Measurements from ENCODE around the gene KRT14. TPM values are rescaled to one million over a fixed set of nuclear protein-coding genes. Genes with fewer than 3 reads are reported as not detected.
"Not testable (repeated sequence)": the region's sequence is repeated elsewhere in the genome, so short reads cannot be mapped to it uniquely, and the experiment has no call there.

KRT14 gene
- total RNA-seq, 2 experiments from 2014 or later = not detected

DNA sequence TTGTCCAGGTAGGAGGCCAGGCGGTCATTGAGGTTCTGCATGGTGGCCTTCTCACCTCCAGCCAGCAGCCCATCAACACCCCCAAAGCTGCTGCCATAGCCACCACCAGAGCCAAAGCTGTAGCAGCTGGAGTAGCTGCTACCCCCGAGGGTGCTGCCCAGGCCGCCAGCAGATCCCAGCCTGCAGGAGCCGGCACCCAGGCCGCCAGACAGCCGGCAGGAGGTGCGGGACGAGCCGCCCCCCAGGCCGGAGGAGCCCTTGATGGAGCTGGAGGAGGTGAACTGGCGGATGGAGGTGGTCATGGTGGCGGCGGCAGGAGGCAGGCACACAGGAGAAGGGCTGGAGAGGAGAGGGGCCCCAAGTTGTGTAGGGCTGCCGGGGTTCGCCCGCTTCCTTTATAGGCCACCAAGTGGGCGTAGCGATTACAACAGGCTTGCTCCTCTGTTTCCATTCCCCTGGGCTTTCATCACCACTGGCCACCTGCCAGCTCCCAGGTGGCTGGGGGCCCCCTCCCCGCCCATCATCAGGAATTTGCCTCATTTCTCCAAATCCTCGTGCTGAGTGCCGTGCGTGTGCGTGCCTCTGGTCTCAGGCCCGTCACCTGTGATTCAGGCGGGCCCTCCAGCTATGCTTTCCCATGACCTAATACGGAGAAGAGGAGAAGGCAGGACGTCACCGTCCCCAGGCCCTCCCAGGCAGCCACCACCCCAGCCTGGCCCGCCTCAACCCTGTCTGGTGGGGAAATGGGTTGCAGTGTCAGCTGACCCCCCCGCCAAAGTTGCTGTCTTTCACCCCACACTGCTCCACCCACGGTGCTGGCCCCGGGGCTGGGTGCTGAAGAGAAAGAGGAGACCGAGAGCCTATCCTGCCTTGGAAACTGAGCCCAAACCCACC, 37.8 kb upstream of the KRT14 start, which contains the start of gene KRT17:
Gene KRT17 (minus strand): TSS at position 368 of the 894 bp plus-strand sequence. CDS start 66 bp downstream, at position 302.
- ChIA-PET CTCF (no interaction called here), POLR2A (no interaction called here)

- POLR2A ChIA-PET = not testable (repeated sequence)
Measured at GRCh38 chr17:41623184-41623861, 36.6 kb upstream of the KRT14 start.

GRCh38 chr17:41622340-41623183, 35.9 kb upstream of the KRT14 start:
- CTCF ChIA-PET, POLR2A ChIA-PET: not testable (repeated sequence)

More at GRCh38 chr17:41623184-41623861, 36.6 kb upstream of the KRT14 start:
- CTCF ChIA-PET = not testable (repeated sequence)

- POLR2A ChIA-PET = no interaction called here
- CTCF ChIA-PET = no interaction called here
Measured at GRCh38 chr17:41621916-41622315, 35.2 kb upstream of the KRT14 start.

- POLR2A ChIA-PET, CTCF ChIA-PET: not testable (repeated sequence)
Measured at GRCh38 chr17:41621435-41621817, 34.7 kb upstream of the KRT14 start.

DNA sequence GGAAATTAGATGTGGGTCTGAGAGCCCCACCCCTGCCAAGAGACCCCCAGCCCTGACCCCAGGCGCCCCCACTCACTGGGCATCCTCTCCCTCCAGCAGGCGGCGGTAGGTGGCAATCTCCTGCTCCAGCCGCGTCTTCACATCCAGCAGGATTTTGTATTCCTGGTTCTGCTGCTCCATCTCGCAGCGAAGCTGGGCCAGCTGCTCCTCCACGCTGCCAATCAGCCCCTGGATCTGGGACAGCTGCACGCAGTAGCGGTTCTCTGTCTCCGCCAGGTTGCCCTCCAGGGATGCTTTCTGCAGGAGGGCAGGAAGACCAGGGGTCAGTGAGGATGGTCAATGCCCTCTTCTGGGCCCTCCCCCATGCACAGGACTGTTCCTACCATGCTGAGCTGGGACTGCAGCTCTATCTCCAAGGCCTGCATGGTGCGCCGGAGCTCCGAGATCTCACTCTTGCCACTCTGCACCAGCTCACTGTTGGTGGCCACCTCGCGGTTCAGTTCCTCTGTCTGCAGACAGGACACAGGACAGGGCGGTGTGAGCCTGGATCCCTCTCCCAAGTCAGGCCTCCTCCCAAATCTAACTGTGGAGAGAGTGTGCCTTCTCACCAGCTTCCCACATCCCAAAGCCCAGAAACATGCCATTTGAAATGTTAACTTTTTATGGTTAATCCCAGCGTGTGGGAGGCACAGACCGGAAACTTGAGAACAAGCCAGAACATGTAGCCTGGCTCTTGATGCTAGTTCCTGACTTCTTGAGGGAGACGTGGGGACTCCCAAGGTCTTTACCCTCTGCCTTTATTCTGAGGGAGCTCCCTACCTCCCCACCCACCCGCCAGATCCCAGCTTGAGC, 34.1 kb upstream of the KRT14 start:
- CTCF ChIA-PET = no interaction called here

DNA sequence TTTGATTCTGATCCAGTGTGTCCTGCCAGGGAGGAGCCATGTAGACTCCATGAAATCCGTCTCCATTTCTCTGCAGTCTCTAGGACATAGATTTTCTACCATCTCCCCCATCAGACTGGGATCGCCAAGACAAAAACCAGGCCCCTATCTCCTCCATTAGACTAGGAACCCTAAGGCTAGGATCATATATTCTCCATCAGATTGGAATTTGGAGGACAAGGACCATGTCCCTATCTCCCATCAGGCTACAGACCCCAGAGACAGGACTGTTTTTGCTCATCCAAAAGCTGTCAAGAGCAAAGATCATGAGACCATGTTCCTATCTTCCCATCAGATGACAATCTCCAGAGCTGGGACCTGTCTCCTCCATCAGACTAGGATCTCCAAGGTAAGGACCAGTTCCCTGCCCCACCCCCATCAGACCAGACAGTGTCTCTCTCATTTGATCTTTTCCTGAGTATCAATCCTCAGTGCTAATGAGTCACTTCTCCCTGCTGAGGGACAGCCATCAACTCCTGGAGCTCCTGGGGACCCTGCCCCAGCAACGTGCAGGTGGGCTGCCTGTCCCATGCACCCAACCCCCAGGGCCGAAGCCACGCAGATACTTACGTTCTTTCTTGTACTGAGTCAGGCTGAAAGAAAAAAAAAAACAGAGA, 33.4 kb upstream of the KRT14 start:
- POLR2A ChIA-PET = not testable (repeated sequence)

More for the DNA sequence above, 34.1 kb upstream of the KRT14 start:
- POLR2A ChIA-PET = no interaction called here

DNA sequence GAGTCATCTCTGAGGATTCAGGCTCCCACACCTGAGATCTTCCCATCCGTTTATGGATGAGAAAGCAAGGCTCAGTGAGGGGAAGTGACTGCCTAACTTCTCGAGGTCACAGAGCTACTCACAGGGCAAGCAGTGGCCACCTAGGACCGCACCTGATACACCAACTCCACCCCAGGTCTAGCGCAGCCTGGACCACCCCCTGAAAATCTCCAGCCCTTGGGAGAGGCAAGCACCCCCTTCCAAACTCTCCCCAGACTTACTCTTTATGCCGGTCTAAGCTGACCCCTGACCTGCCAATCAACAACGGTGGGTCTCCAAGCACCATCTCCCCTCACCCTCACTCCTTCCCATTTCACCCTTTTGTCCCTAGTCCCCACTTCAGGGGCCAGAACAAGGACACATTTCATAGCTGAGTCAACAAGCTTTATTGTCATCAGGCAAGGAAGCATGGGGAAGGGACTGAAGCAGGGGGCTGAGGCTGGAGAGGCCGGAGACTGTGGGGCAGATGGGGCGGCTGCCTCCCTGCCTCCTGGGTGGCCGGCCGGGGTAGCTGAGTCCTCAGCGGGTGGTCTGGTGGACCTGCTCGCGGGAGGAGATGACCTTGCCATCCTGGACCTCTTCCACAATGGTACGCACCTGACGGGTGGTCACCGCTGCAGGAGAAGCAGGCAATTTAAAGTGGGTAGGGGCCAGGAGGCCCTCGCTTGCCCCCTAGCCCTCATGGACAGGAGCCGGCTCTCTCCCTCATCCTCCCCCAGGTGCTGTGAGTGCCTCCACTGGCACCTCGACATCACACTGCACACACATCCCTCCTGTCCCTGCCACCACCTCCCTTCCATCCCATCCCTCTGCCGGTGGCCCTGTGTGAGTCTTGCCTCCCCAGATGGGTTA, 32.6 kb upstream of the KRT14 start:
- POLR2A ChIA-PET = no interaction called here
- CTCF ChIA-PET = no interaction called here

More for the DNA sequence above, 33.4 kb upstream of the KRT14 start:
- CTCF ChIA-PET = not testable (repeated sequence)

DNA sequence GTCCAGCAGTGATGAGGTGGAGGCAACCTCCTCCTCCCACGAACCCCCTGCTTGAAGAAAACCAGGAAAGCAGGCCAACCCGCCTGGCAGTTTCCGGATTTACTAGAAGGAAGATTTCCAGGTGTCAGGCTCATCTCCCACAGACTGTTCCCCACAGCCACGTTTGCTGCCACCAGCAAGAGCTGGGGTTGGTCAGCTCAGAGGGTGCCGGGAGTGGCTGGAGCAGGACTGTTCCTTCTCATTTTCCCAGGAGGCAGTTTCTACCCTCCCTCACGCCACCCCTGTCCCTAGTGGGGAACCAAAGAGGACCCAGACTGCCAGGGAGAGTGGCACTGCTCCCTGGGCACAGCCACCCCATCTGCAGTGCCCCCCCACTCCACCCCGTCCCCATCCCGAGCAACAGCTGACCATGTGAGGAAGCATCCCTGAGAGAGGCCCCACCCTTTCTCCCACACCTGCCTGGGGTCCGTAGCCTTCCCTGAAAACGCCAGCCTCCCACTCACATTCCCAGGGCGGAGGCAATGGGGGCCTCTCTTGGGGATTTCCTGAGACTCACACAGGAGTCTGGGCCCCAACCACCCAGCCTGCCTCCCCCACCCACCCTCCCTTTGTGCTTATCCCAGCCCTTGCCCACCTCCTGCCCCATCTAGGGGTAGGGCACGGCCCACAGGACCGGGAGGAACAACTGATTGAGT, 31.8 kb upstream of the KRT14 start:
- ChIA-PET CTCF (no interaction called here), POLR2A (no interaction called here)

GRCh38 chr17:41617698-41618097, 31.0 kb upstream of the KRT14 start:
- POLR2A ChIA-PET = no interaction called here
- CTCF ChIA-PET = no interaction called here

DNA sequence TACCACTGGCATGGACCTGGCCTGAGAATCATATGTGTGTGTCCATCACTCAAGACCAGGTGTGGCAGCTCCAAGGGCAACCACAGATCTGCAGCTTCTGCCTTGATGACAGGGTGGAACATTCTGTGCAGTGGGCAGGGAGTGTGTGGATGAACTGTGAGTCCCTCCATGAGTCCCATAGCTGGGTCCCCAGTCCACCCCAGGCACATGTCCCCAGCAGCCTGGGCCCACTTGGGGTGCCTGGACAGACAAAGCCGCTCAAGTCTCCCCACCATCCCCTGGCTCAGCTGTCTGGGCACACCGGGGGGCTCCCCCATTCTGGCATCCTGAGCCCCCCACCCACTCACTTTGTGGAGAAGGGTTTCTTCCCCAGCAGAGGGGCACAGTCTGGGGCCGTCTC, 30.4 kb upstream of the KRT14 start:
- ChIA-PET CTCF (no interaction called here), POLR2A (no interaction called here)

DNA sequence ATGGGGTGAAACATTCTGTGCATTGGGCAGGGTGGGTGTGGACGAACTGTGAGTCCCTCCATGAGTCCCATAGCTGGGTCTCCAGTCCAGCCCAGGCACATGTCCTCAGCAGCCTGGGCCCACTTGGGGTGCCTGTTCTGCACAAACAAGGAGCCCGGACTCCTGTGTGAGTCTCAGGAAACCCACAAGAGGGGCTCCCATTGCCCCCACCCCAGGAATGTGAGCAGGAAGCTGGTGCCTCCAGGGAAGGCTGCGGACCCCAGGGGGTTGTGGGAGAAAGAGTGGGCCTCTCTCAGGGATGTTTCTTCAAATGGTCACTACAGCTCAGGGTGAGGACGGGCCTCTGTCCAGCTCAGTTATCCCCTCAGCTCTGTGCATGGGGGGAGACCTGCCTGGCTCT, 29.8 kb upstream of the KRT14 start:
- CTCF ChIA-PET, POLR2A ChIA-PET: not testable (repeated sequence)

- POLR2A ChIA-PET = no interaction called here
- CTCF ChIA-PET = no interaction called here
Measured at GRCh38 chr17:41615454-41615853, 28.8 kb upstream of the KRT14 start.

DNA sequence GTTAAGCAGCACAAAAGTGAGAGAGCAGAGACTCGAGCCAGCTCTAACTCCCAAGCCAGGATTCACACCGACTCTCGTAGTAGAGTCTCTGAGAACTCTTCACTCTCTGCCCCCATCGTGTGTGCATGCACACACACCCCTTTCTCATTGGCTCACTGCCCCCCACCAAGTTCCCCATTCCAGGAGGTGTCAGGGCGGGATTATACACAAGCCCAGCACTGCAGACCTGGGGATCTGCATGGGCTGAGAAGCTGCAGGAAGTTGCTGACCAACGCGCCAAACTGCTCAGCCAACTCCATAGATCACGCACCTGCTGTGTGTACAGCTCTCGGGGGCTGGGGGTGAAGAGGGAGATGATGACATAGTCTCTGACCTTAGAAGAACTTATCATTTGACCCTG, 28.1 kb upstream of the KRT14 start:
- POLR2A ChIA-PET, CTCF ChIA-PET: not testable (repeated sequence)

- ChIA-PET POLR2A (no interaction called here), CTCF (no interaction called here)
Measured at GRCh38 chr17:41614098-41614497, 27.4 kb upstream of the KRT14 start.

DNA sequence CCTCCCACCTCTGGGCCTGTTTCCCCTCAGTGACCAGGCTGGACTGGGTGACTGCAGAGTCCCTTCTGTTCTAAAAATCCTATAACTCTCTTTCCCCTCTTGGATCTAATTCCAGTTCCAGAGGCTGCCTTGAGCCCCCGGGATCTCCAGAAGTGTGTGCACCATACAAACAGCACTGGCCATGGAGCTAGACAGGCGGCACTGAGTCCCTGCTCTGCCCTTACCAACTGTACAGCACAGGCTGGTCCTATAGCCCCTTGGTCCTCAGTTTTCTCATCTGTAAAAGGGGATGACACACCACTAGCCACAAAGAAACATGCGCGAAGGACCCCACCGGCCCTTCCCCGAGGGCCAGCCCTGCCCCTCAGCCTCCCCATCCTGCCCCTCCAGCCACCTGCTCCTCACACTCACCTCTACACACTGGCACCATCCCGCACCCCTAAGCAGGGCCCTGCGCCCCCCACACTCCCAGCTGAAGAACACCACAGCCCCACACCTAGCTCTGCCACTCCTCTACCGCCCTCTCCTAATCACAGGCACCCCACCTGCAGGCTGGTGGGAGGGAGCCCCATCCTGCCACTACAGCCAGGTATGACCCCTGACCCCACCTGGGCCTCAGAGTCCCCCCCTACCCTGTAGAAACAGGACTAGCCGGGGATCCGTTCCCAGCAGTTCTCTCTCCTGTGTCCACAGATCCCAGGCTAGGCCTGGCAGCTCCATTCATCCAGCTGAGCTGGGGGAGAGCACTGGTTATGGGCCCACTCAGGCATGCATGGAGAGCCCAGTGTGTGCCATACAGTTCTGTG, 26.8 kb upstream of the KRT14 start:
- ChIA-PET POLR2A (no interaction called here), CTCF (no interaction called here)

Data from activated CD8-positive, alpha-beta memory T cell treated with anti-CD3 and anti-CD28 coated beads for 36 hours (primary cell).